ENCODE data around the gene HPS5. TPM values are rescaled to one million over a fixed set of nuclear protein-coding genes. Genes with fewer than 3 reads are reported as not detected.

Gene HPS5
- total and polyA plus RNA-seq, 2 of the 13 experiments (the other 11 are each of a cell fraction or from before 2014, with no cell fraction given), result 6.6 to 25.5 TPM

- no peak for TF ChIP-seq ETS1 (CRISPR knock-in tag; IDR thresholded peaks at IDR 0.05)
- TF ChIP-seq, protein P1, sequence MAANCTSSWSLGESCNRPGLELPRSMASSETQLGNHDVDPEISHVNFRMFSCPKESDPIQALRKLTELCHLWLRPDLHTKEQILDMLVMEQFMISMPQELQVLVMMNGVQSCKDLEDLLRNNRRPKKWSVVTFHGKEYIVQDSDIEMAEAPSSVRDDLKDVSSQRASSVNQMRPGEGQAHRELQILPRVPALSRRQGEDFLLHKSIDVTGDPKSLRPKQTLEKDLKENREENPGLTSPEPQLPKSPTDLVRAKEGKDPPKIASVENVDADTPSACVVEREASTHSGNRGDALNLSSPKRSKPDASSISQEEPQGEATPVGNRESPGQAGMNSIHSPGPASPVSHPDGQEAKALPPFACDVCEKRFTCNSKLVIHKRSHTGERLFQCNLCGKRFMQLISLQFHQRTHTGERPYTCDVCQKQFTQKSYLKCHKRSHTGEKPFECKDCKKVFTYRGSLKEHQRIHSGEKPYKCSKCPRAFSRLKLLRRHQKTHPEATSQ (CRISPR knock-in tag; IDR thresholded peaks at IDR 0.05; ENCODE audit: borderline replicate concordance), result no peak
- TF ChIP-seq, protein P2, sequence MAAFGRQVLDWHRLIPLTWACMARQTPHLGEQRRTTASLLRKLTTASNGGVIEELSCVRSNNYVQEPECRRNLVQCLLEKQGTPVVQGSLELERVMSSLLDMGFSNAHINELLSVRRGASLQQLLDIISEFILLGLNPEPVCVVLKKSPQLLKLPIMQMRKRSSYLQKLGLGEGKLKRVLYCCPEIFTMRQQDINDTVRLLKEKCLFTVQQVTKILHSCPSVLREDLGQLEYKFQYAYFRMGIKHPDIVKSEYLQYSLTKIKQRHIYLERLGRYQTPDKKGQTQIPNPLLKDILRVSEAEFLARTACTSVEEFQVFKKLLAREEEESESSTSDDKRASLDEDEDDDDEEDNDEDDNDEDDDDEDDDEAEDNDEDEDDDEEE (CRISPR knock-in tag; IDR thresholded peaks at IDR 0.05), result no peak
- TF ChIP-seq ELF3 (CRISPR knock-in tag; IDR thresholded peaks at IDR 0.05), result peak; percentile 76
- TF ChIP-seq CENPT (CRISPR knock-in tag; IDR thresholded peaks at IDR 0.05; ENCODE audit: low read depth), result no peak
- peak; percentile 34; the same call in 1 of the 2 replicates for TF ChIP-seq ERF (CRISPR knock-in tag; IDR thresholded peaks at IDR 0.05)
- TF ChIP-seq ZNF672 (CRISPR knock-in tag; IDR thresholded peaks at IDR 0.05), result no peak
- no peak for TF ChIP-seq ZBTB44 (CRISPR knock-in tag; IDR thresholded peaks at IDR 0.05)
- TF ChIP-seq KAT2B (IDR thresholded peaks at IDR 0.05; ENCODE audit: borderline replicate concordance, low read depth, low read length), result 0 out of 2 replicates have a peak, but pooled peaks have one; percentile 24
- no peak for TF ChIP-seq FLYWCH1 (CRISPR knock-in tag; IDR thresholded peaks at IDR 0.05)
- TF ChIP-seq, protein P3, sequence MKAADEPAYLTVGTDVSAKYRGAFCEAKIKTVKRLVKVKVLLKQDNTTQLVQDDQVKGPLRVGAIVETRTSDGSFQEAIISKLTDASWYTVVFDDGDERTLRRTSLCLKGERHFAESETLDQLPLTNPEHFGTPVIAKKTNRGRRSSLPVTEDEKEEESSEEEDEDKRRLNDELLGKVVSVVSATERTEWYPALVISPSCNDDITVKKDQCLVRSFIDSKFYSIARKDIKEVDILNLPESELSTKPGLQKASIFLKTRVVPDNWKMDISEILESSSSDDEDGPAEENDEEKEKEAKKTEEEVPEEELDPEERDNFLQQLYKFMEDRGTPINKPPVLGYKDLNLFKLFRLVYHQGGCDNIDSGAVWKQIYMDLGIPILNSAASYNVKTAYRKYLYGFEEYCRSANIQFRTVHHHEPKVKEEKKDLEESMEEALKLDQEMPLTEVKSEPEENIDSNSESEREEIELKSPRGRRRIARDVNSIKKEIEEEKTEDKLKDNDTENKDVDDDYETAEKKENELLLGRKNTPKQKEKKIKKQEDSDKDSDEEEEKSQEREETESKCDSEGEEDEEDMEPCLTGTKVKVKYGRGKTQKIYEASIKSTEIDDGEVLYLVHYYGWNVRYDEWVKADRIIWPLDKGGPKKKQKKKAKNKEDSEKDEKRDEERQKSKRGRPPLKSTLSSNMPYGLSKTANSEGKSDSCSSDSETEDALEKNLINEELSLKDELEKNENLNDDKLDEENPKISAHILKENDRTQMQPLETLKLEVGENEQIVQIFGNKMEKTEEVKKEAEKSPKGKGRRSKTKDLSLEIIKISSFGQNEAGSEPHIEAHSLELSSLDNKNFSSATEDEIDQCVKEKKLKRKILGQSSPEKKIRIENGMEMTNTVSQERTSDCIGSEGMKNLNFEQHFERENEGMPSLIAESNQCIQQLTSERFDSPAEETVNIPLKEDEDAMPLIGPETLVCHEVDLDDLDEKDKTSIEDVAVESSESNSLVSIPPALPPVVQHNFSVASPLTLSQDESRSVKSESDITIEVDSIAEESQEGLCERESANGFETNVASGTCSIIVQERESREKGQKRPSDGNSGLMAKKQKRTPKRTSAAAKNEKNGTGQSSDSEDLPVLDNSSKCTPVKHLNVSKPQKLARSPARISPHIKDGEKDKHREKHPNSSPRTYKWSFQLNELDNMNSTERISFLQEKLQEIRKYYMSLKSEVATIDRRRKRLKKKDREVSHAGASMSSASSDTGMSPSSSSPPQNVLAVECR (CRISPR knock-in tag; IDR thresholded peaks at IDR 0.05; ENCODE audit: borderline replicate concordance), result no peak
- TF ChIP-seq IRX3 (CRISPR knock-in tag; IDR thresholded peaks at IDR 0.05; ENCODE audit: borderline replicate concordance, low read depth), result no peak
- TF ChIP-seq ONECUT2 (CRISPR knock-in tag; IDR thresholded peaks at IDR 0.05), result peak; percentile 91
- TF ChIP-seq KDM1A (CRISPR knock-in tag; IDR thresholded peaks at IDR 0.05), result no peak
- TF ChIP-seq SP5 (CRISPR knock-in tag; IDR thresholded peaks at IDR 0.05; ENCODE audit: borderline replicate concordance, low read depth), result no peak
- TF ChIP-seq DPF2 (CRISPR knock-in tag; IDR thresholded peaks at IDR 0.05; ENCODE audit: borderline replicate concordance, low read depth), result peak; percentile 71; the same call in 1 of the 2 replicates
- no peak for TF ChIP-seq ZNF720 (CRISPR knock-in tag; IDR thresholded peaks at IDR 0.05)
- TF ChIP-seq CBX5 (CRISPR knock-in tag; IDR thresholded peaks at IDR 0.05; ENCODE audit: borderline replicate concordance), result no peak
These were observed 85.1 kb downstream of the HPS5 start, which contains the start of gene SAA4 (continued) for GRCh38 chr11:18236664-18237356.
